GM12892 (cell line): ENCODE measurements around the gene NEDD8.

Experiments used
- DNase-seq: peaks from one replicate; pipeline ENCODE4 v3.0.0; 2011; ENCODE audit not compliant: insufficient read length
- FAIRE-seq: peaks from 2 replicates; lab custom pipeline; 2011; peaks lifted over from hg19 to GRCh38; lab: Jason Lieb, UNC
- POLR2A ChIP-seq: IDR thresholded peaks from 2 replicates; pipeline ENCODE4 v1.6.1; 2011; ENCODE audit warnings: low read depth, low read length, control low read depth
- POLR2AphosphoS5 ChIP-seq: IDR thresholded peaks from 2 replicates; pipeline ENCODE4 v1.6.1; 2011; ENCODE audit warnings: low read depth, low read length, control low read depth
- TAF1 ChIP-seq: IDR thresholded peaks from 2 replicates; pipeline ENCODE4 v1.6.1; 2011; ENCODE audit warnings: low read depth, mild to moderate bottlenecking, control low read depth, low read length, borderline replicate concordance

NEDD8 gene

DNA sequence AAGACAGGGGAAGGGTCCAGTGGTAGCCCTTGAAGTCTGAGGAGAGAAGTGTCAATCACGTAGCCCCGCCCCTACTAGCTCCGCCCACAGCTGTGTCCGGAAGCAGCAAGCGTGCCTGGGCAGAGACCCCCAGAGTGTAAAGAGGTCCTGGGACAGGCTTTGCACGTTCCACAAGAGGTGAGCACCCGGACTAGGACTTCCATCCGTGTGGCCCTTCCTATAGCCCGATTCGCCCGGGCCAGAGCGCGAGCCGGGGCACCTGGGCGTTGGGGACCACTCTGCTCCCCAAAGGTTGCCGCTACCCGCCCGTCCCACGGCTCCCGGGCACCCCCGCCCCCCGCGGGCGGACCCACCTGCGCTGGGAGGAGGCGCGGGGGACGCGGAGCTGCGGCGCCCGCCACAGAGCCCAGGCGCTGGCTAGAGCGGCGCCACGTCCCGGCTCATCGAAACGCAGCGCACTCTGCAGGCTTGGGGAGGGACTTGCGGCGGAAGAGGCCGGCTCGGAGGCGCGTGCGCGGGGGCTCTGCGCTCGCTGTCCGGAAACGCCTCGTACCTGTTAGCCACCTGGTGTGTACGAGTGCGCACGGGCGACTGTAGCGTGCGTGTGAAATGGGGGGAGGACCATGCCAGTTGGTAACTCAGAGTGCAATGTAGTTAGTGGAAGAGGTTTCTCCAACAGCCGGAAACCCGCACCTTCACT lies 39.1 kb upstream of the NEDD8 start, which contains the start of gene RABGGTA:
Gene RABGGTA, minus strand, starts transcription at position 464 of the 700 bp plus-strand sequence. CDS start 482 bp downstream, outside the sequence.
- 0 out of 2 replicates have a peak, but pooled peaks have one; percentile 69 for TF ChIP-seq POLR2AphosphoS5
- peak; percentile 88; the same call in 1 of the 2 replicates for TF ChIP-seq POLR2A
- TF ChIP-seq TAF1: peak; percentile 60; the same call in 1 of the 2 replicates
- peak; percentile 92 for FAIRE-seq
- DNase-seq: peak; percentile 98

GRCh38 chr14:24270537-24271133 lies 38.5 kb upstream of the NEDD8 start:
- FAIRE-seq: no peak
- TF ChIP-seq POLR2AphosphoS5: no peak
- no peak for TF ChIP-seq POLR2A
- no peak for TF ChIP-seq TAF1
- DNase-seq: no peak

DNA sequence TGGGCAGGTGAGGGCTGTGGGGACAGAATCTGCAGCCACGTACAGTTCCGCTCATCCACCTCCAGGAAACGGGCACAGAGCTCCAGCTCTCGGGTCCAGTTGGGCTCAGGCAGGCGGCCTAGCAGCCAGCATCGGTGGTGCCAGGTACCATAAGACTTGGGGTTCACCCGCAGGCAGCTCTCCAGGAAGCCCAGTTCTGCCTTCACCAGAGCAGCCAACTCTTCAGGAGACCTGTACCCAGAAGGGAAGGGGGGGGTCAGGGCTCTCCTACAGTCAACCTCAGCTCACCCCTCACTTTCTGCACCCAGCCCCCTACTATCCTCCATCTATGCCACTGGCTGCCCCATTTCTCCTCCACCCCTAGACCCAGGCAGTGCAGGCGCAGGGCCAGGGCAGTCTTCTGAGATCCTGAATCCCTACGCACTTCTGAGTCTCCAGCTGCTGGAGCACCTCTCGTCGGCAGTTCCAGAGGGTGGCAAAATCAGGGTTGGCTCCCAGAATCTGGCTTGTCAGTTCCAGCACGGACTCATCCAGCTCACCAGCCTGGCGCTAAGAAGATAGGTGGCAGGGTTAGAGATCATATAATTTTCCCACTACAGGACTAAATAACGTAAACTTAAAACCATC lies 37.9 kb upstream of the NEDD8 start:
- FAIRE-seq (no peak), DNase-seq (no peak)
- TF ChIP-seq POLR2A (no peak), POLR2AphosphoS5 (no peak), TAF1 (no peak)

DNA sequence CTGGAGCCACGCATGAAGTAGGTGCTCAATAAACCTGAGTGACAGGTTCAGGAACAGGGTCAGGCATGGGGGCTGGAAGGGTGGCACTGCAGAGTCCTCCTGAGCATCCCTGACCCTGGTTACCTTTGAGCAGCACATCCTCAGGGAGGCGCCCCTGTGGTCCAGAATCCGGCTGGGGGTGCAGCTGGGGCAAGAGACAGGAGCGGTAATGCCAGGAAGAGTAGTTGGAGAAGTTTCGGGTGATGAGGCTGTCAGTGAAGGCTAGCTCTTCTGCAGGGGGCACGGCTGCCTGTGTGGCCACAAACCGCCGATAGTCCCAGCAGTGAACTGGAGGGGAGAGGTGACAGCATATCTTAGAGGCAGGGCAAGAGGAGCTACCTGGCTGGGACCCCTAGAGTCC lies 37.2 kb upstream of the NEDD8 start:
- DNase-seq (no peak), FAIRE-seq (no peak)
- TF ChIP-seq POLR2AphosphoS5: no peak
- no peak for TF ChIP-seq POLR2A
- TF ChIP-seq TAF1: no peak

- TF ChIP-seq TAF1 (no peak), POLR2A (no peak), POLR2AphosphoS5 (no peak)
- DNase-seq (no peak), FAIRE-seq (no peak)
Measured at GRCh38 chr14:24268225-24268624, 36.1 kb upstream of the NEDD8 start.

- DNase-seq (no peak), FAIRE-seq (no peak)
- no peak for TF ChIP-seq POLR2AphosphoS5
- no peak for TF ChIP-seq TAF1
- TF ChIP-seq POLR2A: no peak
Measured at GRCh38 chr14:24267516-24267915, 35.3 kb upstream of the NEDD8 start.

DNA sequence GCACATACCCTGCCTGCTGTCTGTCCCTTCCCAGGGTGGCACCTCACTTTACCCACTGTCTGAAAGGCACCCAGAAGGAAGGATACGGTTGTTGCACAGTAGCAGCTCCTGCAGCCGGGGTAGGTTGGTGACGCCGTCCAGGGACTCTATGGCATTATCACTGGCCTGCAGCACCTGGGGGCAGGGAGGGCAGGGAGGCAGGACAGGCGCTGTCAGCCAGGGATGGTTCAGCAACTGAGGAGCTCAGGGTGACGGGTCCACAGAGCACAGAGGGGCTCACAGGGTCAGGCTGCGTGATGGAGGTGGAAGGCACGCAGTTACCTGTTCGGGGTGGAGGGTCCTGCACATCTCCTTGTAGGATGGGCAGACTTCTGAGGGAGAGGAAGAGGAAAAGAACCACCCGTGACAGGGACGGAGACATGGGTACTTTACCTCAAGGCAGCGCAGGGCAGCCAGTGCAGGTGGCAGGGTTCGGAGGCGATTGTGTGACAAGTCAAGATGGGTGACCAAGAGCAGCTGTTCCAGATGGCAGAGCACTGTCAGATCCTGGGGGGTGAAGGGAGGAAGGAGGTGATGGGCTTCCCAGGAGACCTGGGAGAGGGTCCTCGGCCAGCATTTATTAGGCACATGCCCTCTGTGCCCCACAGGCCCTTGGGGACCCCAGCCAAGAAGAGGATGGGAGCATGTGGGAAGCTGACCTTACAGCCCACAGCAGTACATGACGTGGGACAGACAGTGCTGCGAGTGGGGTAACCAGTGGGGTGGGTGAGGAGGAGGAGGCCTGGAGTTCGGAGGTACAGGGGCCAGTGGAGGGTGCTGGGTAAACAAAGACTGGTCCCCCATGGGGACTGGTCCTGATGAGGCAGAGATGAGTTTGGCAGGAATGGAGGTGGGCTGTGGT lies 34.4 kb upstream of the NEDD8 start:
- DNase-seq: no peak
- FAIRE-seq: no peak
- TF ChIP-seq POLR2A: peak; percentile 34; the same call in 1 of the 2 replicates
- no peak for TF ChIP-seq TAF1
- no peak for TF ChIP-seq POLR2AphosphoS5

DNA sequence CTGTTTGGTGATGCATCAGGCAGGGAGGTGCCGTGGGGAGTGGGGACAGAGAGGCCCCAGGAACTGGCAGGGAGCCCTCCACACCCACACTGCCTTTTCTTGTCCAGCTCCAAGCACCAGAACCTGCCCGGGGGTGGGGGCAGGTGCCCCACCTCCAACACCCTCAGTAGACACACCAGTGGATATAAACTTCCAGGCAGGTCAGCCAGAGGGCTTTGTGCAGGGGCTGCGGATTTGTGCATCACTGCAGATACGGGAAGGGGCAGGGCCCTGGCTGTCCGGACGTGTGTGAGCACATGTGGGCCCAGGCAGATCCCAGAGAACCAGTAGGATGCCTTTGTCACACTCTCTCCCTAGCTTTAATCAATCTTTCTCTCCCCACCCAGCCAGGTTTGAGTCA lies 32.1 kb upstream of the NEDD8 start:
- TF ChIP-seq POLR2AphosphoS5: peak; percentile 30; the same call in 1 of the 2 replicates
- peak; percentile 32; the same call in 1 of the 2 replicates for TF ChIP-seq POLR2A
- TF ChIP-seq TAF1: no peak
- DNase-seq (no peak), FAIRE-seq (no peak)

DNA sequence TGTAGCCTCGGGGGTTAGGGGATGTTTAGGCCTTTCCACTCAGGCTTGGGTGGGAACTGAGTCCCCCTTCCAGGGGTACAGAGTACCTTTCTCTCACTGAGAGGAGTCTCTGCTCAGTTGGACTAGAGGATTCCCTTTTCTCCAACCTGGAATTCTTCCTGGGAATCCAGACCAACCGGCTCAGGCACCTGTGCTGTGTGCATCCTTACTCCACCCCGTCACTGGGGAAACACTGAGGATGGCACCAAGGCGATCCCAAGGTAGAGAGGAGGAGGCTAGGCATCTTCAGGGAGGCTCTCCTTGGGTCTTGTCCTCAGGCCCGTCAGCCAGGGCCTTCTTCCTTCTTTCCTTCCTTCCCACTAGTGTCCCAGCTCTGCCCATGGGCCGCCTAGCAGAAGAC lies 31.7 kb upstream of the NEDD8 start:
- TF ChIP-seq POLR2AphosphoS5 (no peak), POLR2A (no peak), TAF1 (no peak)
- DNase-seq (no peak), FAIRE-seq (no peak)

DNA sequence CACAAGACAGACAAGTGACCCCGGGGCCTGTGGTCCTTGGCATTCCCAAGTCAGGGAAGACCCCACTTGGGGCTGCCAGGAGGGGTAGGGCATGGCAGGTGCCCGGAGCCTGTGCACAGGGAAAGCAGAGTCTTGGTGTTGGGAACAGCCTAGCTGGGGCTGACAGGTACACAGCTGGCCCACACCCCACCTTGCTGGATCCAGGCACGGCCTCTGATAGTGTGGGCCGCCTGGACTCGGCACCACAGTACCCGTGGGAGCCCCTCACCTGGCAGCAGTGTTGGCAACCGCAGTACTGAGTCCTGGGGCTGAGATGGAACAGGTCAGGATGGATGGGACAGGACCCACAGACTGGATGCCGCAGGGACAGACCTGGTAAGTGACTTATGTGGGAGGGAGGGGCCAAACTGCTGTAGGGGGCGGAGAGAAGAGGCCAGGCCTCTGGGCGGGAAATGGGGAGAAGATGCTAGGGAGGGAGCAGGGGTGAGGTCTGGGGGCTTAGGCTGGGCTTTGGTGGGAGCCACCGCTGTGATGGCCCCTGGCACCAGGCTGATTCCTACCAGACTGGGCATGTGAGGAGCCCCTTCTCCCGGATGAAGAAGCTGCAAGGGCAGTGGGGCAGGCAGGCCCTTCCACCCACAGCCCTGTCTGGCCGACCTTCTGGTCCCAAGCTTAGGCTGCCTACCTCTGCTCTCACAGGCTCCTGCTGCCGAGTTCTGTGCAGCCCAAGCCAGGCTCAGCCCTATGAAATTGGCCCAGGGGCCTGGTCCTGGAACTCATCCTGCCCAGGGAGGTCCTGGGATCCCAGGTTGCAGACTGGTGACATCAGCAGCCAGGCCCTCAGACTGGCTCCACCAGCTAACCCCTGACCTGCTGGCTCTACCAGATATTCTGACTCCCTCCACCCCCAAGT lies 30.9 kb upstream of the NEDD8 start, which contains the start of gene TGM1:
Gene TGM1, minus strand, starts transcription at position 357 of the 913 bp plus-strand sequence. CDS start 825 bp downstream, outside the sequence.
- TF ChIP-seq POLR2AphosphoS5: no peak
- no peak for TF ChIP-seq POLR2A
- TF ChIP-seq TAF1: no peak
- no peak for FAIRE-seq
- no peak for DNase-seq
